PFSK-1 (cell line): ENCODE data around the gene PAQR4.

Experiments
- FOXP2 ChIP-seq: optimal IDR thresholded peaks from 2 replicates; pipeline ENCODE3; 2011; ENCODE audit warnings: borderline replicate concordance, control low read depth, inconsistent platforms; ENCODE audit not compliant: insufficient read depth; ENCODE audit errors: extremely low read length, extremely low read depth
- POLR2AphosphoS5 ChIP-seq: IDR thresholded peaks from 2 replicates; pipeline ENCODE4 v1.6.1; 2012; ENCODE audit warnings: low read depth, mild to moderate bottlenecking, control low read depth, low read length, moderate library complexity
- REST ChIP-seq, 2 experiments: IDR thresholded peaks; 2 replicates each; pipeline versions ENCODE4 v1.6.1 to v1.8.0; 2011 to 2012; ENCODE audit warnings: low read depth in 2 of 2, low read length in 2 of 2, control low read depth in 1 of 2, inconsistent platforms in 1 of 2, mild to moderate bottlenecking in 1 of 2, moderate library complexity in 1 of 2; ENCODE audit not compliant: insufficient read depth in 1 of 2
- SIN3A ChIP-seq: IDR thresholded peaks from 2 replicates; pipeline ENCODE4 v1.6.1; 2012; ENCODE audit warnings: mild to moderate bottlenecking, low read length, moderate library complexity, borderline replicate concordance; ENCODE audit not compliant: insufficient read depth
- TAF1 ChIP-seq: IDR thresholded peaks from 2 replicates; pipeline ENCODE4 v1.6.1; 2012; ENCODE audit warnings: low read length, control low read depth, borderline replicate concordance; ENCODE audit not compliant: insufficient read depth

GRCh38 chr16:2976201-2976600 is 7.1 kb downstream of the PAQR4 start:
- TF ChIP-seq REST (IDR thresholded peaks at IDR 0.05; ENCODE audit: insufficient read depth in 1 of 2, low read depth in 2 of 2, low read length in 2 of 2) (no peak), POLR2AphosphoS5 (no peak), TAF1 (no peak), SIN3A (no peak), FOXP2 (no peak)
